Gastroesophageal sphincter (tissue), 3 donors: ENCODE results near the gene SLC9A7.

Experiments used
- EP300 ChIP-seq: sonication (generic); formaldehyde crosslinking; IDR thresholded peaks from one replicate; pipeline ENCODE4 v1.6.1; 2017; ENCODE audit warnings: antibody characterized with exemption, mild to moderate bottlenecking
- POLR2A ChIP-seq, 2 donors: fragments of 450-650 bp; IDR thresholded peaks; one replicate each; pipeline ENCODE4 v1.6.1; 2017; ENCODE audit warnings: antibody characterized with exemption in 2 of 2, mild to moderate bottlenecking in 2 of 2, moderate library complexity in 1 of 2
- POLR2AphosphoS5 ChIP-seq: sonication (generic); formaldehyde crosslinking; IDR thresholded peaks from one replicate; pipeline ENCODE4 v1.6.1; 2017; ENCODE audit warnings: antibody characterized with exemption
- TF ChIP-seq, protein P1 (sequence below), 4 experiments: fragments of 200-600 bp in 2 of 4; fragments of 450-650 bp in 2 of 4; sonication (generic) in 1 of 4; IDR thresholded peaks; one replicate each; pipeline ENCODE4 v1.5.1; 2017 to 2019; ENCODE audit warnings: antibody characterized with exemption in 4 of 4, mild to moderate bottlenecking in 2 of 4, moderate library complexity in 2 of 4

- TF ChIP-seq, protein P1, sequence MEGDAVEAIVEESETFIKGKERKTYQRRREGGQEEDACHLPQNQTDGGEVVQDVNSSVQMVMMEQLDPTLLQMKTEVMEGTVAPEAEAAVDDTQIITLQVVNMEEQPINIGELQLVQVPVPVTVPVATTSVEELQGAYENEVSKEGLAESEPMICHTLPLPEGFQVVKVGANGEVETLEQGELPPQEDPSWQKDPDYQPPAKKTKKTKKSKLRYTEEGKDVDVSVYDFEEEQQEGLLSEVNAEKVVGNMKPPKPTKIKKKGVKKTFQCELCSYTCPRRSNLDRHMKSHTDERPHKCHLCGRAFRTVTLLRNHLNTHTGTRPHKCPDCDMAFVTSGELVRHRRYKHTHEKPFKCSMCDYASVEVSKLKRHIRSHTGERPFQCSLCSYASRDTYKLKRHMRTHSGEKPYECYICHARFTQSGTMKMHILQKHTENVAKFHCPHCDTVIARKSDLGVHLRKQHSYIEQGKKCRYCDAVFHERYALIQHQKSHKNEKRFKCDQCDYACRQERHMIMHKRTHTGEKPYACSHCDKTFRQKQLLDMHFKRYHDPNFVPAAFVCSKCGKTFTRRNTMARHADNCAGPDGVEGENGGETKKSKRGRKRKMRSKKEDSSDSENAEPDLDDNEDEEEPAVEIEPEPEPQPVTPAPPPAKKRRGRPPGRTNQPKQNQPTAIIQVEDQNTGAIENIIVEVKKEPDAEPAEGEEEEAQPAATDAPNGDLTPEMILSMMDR (IDR thresholded peaks at IDR 0.05), result no peak
- TF ChIP-seq POLR2AphosphoS5, result no peak
- TF ChIP-seq POLR2A (IDR thresholded peaks at IDR 0.05), result no peak
- TF ChIP-seq EP300, result no peak
Observed at GRCh38 chrX:46739736-46740135, 19.2 kb downstream of the SLC9A7 start.
